Ectodermal cell (in vitro differentiated cells): ENCODE measurements around the gene SRD5A1.

ENCODE experiments used
- H3K27ac ChIP-seq: 2 replicates; pipeline ENCODE4 v1.7.0; 2013; ENCODE audit warnings: mild to moderate bottlenecking, low read depth, low read length; ENCODE audit not compliant: insufficient read depth, poor library complexity, severe bottlenecking
- H3K27me3 ChIP-seq: 2 replicates; pipeline ENCODE4 v1.7.0; 2013; ENCODE audit warnings: mild to moderate bottlenecking, low read length; ENCODE audit not compliant: insufficient read depth, control insufficient read depth, poor library complexity, severe bottlenecking
- H3K36me3 ChIP-seq: one replicate; pipeline ENCODE4 v1.7.0; 2013; ENCODE audit warnings: low read length; ENCODE audit not compliant: control insufficient read depth, insufficient read depth
- H3K4me1 ChIP-seq: one replicate; pipeline ENCODE4 v1.7.0; 2013; ENCODE audit warnings: low read length; ENCODE audit not compliant: control insufficient read depth, insufficient read depth
- H3K4me3 ChIP-seq: 2 replicates; pipeline ENCODE4 v1.7.0; 2013; ENCODE audit warnings: low read depth, low read length, control low read depth; ENCODE audit not compliant: insufficient read depth
- H3K9me3 ChIP-seq: 2 replicates; pipeline ENCODE4 v1.7.0; 2013; ENCODE audit warnings: mild to moderate bottlenecking, low read length, moderate library complexity; ENCODE audit not compliant: control insufficient read depth
- WGBS, 2 experiments: methylation state at CpG; one replicate each; pipeline ENCODE4 v1.1.7; 2013; ENCODE audit warnings: missing lambda C conversion rate in 2 of 2; 5-methylcytosine and 5-hydroxymethylcytosine counted together

The SRD5A1 gene

GRCh38 chr5:6623228-6623627 is 10.0 kb upstream of the SRD5A1 start:
- Histone ChIP-seq H3K36me3 (peaks cover 21% of the 10 kb centered on the region), H3K27me3 (no peaks in the 10 kb centered on the region), H3K4me1 (no peaks in the 10 kb centered on the region), H3K9me3 (no peaks in the 10 kb centered on the region), H3K27ac (no peak overlapping the region), H3K4me3 (no peak overlapping the region)
- WGBS, 2 experiments, result 93 to 95% methylated on average over 4 of the region's 4 CpGs

DNA sequence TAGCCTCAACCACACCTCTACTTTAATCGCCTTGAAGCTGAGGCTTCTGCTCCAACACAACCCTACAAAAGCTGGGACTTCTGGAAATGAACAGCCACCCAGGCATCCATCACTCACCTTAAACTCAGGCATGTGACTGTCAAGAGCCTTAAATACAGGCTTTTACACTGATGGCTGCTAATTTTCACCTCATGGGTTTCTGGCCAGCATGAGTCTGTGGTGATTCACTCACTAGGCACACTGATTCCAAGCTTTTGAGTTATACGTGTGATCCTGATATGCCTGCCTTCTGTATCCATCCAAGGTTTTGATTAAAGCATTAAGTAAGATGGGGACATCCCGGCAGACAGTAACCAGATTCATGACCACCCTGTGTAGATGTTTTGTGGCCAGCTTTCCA is 9.3 kb upstream of the SRD5A1 start:
- Histone ChIP-seq H3K4me3 (no peak overlapping the region), H3K27ac (no peak overlapping the region), H3K36me3 (peaks cover 21% of the 10 kb centered on the region), H3K4me1 (no peaks in the 10 kb centered on the region), H3K27me3 (no peaks in the 10 kb centered on the region), H3K9me3 (no peaks in the 10 kb centered on the region)
- WGBS, 2 experiments, result 83% methylated on average over 3 of the region's 3 CpGs

DNA sequence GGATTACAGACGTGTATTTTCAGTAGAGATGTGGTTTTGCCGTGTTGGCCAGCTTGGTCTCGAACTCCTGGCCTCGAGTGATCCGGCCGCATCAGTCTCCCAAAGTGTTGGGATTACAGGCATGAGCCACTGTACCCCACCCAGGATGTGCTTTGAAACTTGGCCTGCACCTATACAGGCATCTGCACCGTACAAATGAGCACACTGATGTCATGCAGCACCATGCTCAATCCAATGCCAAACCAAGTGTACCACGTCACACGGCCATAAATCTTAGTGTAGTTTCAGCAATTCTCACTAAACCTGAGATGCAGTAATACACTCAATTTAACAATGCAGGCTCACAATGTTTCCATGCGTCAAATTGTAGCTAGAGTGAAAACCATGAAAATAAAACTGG is 6.7 kb upstream of the SRD5A1 start:
- Histone ChIP-seq H3K27me3 (no peaks in the 10 kb centered on the region), H3K27ac (no peak overlapping the region), H3K4me1 (no peaks in the 10 kb centered on the region), H3K4me3 (no peak overlapping the region), H3K9me3 (no peaks in the 10 kb centered on the region), H3K36me3 (peaks cover 29% of the 10 kb centered on the region)
- WGBS, 2 experiments, result 93 to 95% methylated on average over 10 of the region's 10 CpGs

DNA sequence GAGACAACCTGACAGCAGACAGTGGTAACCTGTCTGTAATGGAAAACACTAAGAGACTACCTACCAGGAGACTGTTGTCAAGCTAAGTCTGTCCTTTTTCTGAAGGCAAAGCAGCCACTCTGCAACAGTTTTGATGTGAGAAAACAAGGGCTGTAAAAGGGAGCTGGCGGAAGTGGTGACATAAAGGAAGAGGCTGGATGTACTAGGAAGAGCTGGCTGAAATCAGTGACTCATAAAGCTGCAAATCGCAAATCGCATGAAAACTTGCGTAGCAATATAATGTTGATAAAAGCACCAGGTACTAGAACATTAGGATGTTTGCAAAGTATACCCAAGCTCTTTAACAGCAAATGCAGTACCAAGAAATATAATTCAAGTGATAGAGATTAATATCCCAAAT is 1.8 kb upstream of the SRD5A1 start:
- Histone ChIP-seq H3K27ac (no peak overlapping the region), H3K27me3 (no peaks in the 10 kb centered on the region), H3K4me1 (peaks cover 3% of the 10 kb centered on the region), H3K9me3 (no peaks in the 10 kb centered on the region), H3K4me3 (no peak overlapping the region), H3K36me3 (peaks cover 19% of the 10 kb centered on the region)
- 97 to 99% methylated on average over 4 of the region's 4 CpGs for WGBS, 2 experiments

DNA sequence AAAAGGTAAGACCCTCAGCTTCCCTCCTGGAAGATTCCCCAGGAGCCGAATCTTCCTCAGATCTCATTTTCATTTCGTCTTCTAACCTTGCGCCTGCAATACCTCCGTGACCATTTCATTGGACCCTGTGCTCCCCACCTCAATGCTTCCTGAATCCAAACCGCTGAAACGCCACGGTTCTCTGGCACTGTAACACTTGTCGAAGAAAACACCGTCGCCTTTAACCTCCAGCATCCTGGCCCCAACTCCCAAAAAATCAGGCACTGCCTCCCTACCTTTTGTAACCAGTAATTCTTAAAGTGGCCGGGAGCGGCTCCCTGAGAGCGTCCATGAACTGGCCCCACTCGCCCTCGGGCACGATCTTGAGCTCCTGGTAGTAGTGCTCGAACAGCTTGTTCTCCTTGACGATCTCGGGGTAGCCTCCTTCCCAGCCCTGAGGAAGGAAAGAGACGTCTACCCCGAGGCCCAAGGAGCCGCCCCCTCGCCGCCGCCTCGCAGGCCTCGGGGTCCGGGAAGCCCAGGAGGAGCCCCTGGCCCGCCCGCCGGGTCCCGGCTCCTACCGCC is 834 bp upstream of the SRD5A1 start:
- WGBS, 2 experiments, result 1 to 2% methylated on average over 33 of the region's 33 CpGs
- Histone ChIP-seq H3K27ac (peak overlapping the region; percentile 94), H3K4me3 (peak overlapping the region; percentile 59), H3K9me3 (no peaks in the 10 kb centered on the region), H3K36me3 (peaks cover 19% of the 10 kb centered on the region), H3K4me1 (peaks cover 3% of the 10 kb centered on the region), H3K27me3 (no peaks in the 10 kb centered on the region)

DNA sequence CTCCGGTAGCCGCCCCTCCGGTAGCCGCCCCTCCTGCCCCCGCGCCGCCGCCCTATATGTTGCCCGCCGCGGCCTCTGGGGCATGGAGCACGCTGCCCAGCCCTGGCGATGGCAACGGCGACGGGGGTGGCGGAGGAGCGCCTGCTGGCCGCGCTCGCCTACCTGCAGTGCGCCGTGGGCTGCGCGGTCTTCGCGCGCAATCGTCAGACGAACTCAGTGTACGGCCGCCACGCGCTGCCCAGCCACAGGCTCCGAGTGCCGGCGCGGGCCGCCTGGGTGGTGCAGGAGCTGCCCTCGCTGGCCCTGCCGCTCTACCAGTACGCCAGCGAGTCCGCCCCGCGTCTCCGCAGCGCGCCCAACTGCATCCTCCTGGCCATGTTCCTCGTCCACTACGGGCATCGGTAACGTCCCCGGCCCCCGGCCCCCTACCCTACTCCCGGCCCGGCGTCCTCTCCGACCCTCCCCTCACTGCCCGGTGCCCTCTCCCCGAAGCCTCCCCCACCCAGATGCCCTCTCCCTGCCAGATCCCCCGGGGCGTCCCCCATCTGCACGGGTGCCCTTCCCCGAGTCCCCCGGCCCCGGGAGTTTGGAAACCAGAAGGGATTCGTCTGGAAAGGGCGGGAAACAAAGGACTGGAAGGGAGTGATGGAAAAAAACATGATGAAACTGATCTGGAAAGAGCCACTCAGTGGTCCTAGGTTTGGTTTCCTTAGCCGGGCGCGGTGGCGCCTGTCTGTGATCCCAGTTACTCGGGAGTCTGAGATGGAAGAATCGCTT is 417 bp downstream of the SRD5A1 start:
- H3K27me3 ChIP-seq, result no peaks in the 10 kb centered on the region
- peaks cover 3% of the 10 kb centered on the region for H3K4me1 ChIP-seq
- H3K4me3 ChIP-seq, result peak overlapping the region; percentile 59
- H3K9me3 ChIP-seq, result no peaks in the 10 kb centered on the region
- H3K27ac ChIP-seq, result no peak overlapping the region
- WGBS, 2 experiments, result 0% methylated on average over 75 of the region's 75 CpGs
- peaks cover 15% of the 10 kb centered on the region for H3K36me3 ChIP-seq

GRCh38 chr5:6634306-6634705 is 1.1 kb downstream of the SRD5A1 start:
- 4 to 14% methylated on average over 5 of the region's 6 CpGs for WGBS, 2 experiments

GRCh38 chr5:6634788-6635430 is 1.7 kb downstream of the SRD5A1 start:
- Histone ChIP-seq H3K4me1 (peaks cover 3% of the 10 kb centered on the region), H3K9me3 (no peaks in the 10 kb centered on the region), H3K4me3 (no peak overlapping the region), H3K27me3 (no peaks in the 10 kb centered on the region), H3K36me3 (peaks cover 7% of the 10 kb centered on the region), H3K27ac (no peak overlapping the region)
- WGBS, 2 experiments, result 75 to 80% methylated on average over 5 of the region's 5 CpGs

More at GRCh38 chr5:6634306-6634705, 1.1 kb downstream of the SRD5A1 start:
- no peaks in the 10 kb centered on the region for H3K27me3 ChIP-seq
- peak overlapping the region; percentile 59 for H3K4me3 ChIP-seq
- no peaks in the 10 kb centered on the region for H3K9me3 ChIP-seq
- peaks cover 3% of the 10 kb centered on the region for H3K4me1 ChIP-seq
- H3K27ac ChIP-seq, result no peak overlapping the region
- peaks cover 13% of the 10 kb centered on the region for H3K36me3 ChIP-seq

DNA sequence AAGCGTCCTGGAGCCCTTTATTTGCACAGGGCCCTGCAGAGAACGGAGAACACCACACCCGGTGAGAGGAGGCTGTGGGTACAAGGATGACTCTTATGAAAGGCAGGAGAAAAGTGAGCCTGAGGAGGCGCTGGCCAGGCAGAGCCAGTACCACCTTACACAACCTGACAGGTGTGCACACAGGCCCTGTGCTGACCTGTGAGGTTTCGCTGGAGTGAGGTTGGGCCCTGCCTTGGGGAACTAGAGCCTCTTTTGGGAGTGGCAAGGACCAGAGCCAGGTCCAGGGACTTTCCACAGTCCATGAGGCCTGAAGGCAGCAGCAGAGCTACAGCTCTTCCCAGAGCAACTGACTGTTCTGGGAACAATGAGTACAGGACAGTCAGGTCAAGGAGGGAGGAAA is 3.1 kb downstream of the SRD5A1 start:
- WGBS, 2 experiments, result 96 to 98% methylated on average over 5 of the region's 5 CpGs
- Histone ChIP-seq H3K36me3 (peaks cover 1% of the 10 kb centered on the region), H3K27me3 (no peaks in the 10 kb centered on the region), H3K27ac (no peak overlapping the region), H3K4me1 (peaks cover 3% of the 10 kb centered on the region), H3K9me3 (no peaks in the 10 kb centered on the region), H3K4me3 (no peak overlapping the region)

- H3K9me3 ChIP-seq, result no peaks in the 10 kb centered on the region
- no peaks in the 10 kb centered on the region for H3K36me3 ChIP-seq
- H3K27ac ChIP-seq, result no peak overlapping the region
- no peaks in the 10 kb centered on the region for H3K27me3 ChIP-seq
- 92 to 93% methylated on average over 10 of the region's 10 CpGs for WGBS, 2 experiments
- H3K4me1 ChIP-seq, result no peaks in the 10 kb centered on the region
- no peak overlapping the region for H3K4me3 ChIP-seq
These were observed 3.8 kb downstream of the SRD5A1 start for GRCh38 chr5:6637022-6637421.
